Suprapubic skin (tissue), 4 donors: Measurements from ENCODE around the gene ZNF496.

Experiments used
- EP300 ChIP-seq: sonication (generic); formaldehyde crosslinking; IDR thresholded peaks from one replicate; pipeline ENCODE4 v1.6.1; 2017; ENCODE audit warnings: antibody characterized with exemption
- POLR2A ChIP-seq, 2 donors: fragments of 450-650 bp; IDR thresholded peaks; one replicate each; pipeline ENCODE4 v1.6.1; 2017; ENCODE audit warnings: antibody characterized with exemption in 2 of 2, mild to moderate bottlenecking in 2 of 2, moderate library complexity in 2 of 2
- POLR2AphosphoS5 ChIP-seq, 3 donors: sonication (generic); formaldehyde crosslinking; IDR thresholded peaks; one replicate each; pipeline ENCODE4 v1.6.1; 2017; ENCODE audit warnings: antibody characterized with exemption in 3 of 3
- TF ChIP-seq, protein P1 (sequence below), 2 donors: fragments of 200-600 bp in 1 of 2; fragments of 450-650 bp in 1 of 2; sonication (generic) in 1 of 2; IDR thresholded peaks; one replicate each; pipeline ENCODE4 v1.5.1; 2016 to 2019; ENCODE audit warnings: antibody characterized with exemption in 2 of 2, mild to moderate bottlenecking in 1 of 2, moderate library complexity in 1 of 2

DNA sequence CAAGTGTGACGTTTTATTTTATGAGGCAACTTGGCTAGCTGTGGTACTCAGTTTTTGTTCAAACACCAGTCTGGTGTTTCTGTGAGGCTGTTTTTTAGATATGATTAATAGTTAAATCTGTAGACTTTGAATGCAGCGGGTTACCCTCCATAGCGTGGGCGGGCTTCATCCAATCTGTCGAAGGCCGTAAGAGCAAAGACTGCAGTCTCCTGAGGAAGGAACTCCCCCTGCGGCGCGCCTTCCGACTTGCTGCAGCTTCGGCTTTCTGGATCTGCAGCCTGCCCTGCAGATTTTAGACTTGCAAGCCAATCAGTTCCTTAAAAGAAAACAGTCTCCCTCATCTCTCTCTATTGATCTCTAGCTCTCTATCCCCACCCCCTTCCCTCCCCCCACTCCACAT lies 4.2 kb upstream of the ZNF496 start:
- TF ChIP-seq, protein P1, sequence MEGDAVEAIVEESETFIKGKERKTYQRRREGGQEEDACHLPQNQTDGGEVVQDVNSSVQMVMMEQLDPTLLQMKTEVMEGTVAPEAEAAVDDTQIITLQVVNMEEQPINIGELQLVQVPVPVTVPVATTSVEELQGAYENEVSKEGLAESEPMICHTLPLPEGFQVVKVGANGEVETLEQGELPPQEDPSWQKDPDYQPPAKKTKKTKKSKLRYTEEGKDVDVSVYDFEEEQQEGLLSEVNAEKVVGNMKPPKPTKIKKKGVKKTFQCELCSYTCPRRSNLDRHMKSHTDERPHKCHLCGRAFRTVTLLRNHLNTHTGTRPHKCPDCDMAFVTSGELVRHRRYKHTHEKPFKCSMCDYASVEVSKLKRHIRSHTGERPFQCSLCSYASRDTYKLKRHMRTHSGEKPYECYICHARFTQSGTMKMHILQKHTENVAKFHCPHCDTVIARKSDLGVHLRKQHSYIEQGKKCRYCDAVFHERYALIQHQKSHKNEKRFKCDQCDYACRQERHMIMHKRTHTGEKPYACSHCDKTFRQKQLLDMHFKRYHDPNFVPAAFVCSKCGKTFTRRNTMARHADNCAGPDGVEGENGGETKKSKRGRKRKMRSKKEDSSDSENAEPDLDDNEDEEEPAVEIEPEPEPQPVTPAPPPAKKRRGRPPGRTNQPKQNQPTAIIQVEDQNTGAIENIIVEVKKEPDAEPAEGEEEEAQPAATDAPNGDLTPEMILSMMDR (IDR thresholded peaks at IDR 0.05), result no peak
- TF ChIP-seq EP300 (no peak), POLR2A (IDR thresholded peaks at IDR 0.05) (no peak), POLR2AphosphoS5 (IDR thresholded peaks at IDR 0.05) (no peak)
